ENCODE results near the gene FXYD6.

FXYD6 gene

DNA sequence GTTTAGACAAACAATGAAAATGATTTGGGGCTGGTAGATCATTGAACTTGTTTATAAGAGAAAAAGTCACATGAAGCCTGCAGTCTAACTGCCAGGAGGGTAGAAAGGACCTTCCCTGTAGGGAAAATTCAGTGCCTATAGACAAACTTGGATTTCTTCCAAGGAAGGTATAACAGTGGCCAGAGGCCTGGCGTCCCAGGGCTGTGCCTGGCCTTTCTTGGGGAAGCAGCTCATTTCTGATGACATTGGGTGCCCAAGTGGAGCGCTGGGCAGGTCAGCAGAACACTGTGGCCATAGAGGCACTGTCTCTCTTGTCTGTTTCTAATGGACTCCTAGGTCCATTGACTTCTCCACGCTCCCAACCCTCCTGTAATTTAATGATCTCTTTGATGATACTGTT, 6.6 kb upstream of the FXYD6 start:
- DNase-seq, result no peak

- no peak for DNase-seq
These were observed 6.0 kb upstream of the FXYD6 start for GRCh38 chr11:117882311-117882905.

- no peak for DNase-seq
These were observed 4.8 kb upstream of the FXYD6 start for GRCh38 chr11:117881217-117881616.

- no peak for DNase-seq
These were observed 3.3 kb upstream of the FXYD6 start for GRCh38 chr11:117879516-117880480.

- DNase-seq, result no peak
These were observed 2.5 kb upstream of the FXYD6 start for GRCh38 chr11:117878939-117879475.

DNA sequence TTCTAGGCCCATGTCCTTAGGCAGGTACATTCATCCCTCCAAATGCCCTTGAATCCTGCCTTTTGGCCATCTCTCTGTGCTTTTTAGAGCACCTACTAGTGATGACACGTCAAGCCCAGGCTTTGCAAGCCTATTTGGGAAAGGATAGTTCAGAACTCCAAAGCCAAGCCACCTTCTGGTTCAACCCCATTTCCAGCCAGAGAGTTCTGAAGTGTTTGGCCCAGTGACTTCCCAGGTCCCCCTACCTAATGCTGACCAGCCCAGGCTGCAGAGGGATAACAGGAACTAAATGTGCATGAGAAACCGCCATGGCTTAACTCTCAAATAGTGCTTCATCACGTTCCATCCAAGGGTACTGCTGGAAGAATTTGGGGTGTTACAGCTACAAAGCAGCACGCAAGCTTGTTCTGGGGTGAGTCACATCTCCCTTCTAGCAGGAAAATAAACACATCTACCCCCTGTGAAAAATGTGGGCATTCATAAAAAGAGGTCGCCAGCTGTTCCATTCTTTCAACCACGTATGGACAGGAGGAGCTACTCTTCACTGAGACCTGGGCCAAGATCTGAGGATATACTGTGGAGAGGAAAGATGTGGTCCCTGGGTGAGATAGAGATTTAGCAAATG, 2.0 kb upstream of the FXYD6 start:
- DNase-seq, result no peak

DNA sequence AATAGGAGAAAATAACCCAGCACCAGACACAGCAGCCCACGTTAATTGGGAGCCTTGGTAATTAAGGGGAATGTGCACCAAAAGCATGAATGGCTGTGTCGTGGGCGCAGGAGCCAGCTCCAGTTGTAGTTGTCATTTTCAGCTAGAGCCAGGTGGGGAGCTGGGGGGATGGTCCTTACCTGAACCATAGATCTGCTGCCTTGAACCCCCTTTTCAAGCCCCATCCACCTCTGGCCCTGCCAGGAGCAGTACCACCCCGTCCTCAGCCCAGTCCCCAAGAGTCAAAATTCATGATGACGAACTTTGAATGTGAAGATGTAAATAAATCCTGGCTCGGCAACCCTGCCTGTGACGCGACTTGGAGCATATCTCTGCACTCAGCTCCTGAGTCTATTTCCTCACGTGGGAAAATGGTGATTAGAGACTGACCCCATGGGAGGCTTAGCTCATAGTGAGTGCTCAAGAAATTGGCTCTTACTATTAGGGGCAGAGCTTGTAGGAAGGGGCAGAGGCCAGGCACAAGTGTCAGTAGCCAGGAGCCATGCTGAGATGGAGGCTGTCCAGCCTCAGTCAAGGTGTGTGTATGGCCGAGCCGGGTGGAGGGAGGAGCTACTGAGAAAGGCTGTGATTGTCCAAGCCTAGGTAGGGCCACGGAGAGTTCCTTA, 794 bp upstream of the FXYD6 start:
- DNase-seq, result no peak

GRCh38 chr11:117876059-117876340, 458 bp downstream of the FXYD6 start:
- DNase-seq, result no peak

GRCh38 chr11:117875382-117876058, 938 bp downstream of the FXYD6 start:
- no peak for DNase-seq

DNA sequence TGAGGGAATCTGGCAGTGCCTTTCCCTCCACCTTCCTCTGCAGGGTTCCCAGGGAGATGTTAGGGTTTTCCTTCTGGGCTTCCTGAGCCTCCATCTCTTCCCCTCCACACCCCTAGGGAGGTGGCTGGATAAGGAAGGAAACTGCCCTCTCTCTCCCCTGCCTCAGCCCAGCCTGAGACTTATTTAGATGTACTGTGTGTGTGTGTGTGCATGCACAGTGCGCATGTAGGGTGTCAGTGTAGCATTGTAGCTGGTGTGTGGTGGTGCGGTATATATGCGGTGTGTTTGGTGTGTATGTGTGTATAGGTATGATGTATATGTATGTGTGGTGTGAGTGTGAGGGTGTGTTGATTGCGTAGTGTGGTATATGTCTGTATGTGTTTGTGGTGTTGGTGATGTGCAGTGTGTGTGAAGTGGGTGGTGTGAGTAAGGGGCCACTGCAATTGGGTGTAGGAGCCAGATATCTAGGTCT, 1.5 kb downstream of the FXYD6 start:
- DNase-seq, result no peak

GRCh38 chr11:117874253-117874909, 2.1 kb downstream of the FXYD6 start:
- no peak for DNase-seq

DNA sequence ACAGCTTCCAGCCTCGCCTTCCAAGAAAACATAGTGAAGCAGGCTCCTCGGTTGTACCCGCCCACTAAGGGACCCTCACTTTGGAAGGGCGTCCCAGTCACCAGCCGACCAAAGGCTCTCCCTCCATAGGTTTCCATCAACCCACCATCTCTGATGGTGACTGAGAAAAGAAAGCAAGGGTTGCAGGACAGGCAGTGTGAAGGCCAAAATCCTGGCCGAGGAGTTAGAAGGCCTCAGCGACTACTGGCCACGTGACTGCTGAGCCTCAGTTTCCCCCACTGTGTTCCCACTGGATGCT, 2.7 kb downstream of the FXYD6 start:
- no peak for DNase-seq

- DNase-seq, result no peak
These were observed 3.3 kb downstream of the FXYD6 start for GRCh38 chr11:117872975-117873827.

- no peak for DNase-seq
These were observed 4.0 kb downstream of the FXYD6 start for GRCh38 chr11:117872420-117872961.

GRCh38 chr11:117871784-117872183, 4.7 kb downstream of the FXYD6 start:
- DNase-seq, result no peak

DNA sequence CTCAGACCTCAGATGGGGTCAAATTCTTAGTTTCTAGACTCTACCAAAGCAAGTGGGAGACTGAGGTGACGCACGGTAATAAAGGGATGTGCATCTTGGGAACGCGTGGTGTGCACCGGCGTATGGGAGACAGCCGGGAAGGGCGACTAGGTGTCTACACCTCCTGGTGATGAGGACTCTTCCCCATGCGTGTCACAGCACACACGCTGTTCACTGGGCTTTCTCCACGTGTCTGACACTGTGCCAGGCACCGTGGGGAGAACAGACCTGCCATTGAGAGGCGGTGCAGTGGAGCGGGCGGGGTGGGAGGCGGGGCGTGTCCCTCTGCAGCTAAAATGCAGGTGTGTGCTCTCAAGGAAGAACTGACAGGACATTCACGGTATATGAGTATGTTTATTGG, 5.3 kb downstream of the FXYD6 start:
- DNase-seq, result no peak

DNA sequence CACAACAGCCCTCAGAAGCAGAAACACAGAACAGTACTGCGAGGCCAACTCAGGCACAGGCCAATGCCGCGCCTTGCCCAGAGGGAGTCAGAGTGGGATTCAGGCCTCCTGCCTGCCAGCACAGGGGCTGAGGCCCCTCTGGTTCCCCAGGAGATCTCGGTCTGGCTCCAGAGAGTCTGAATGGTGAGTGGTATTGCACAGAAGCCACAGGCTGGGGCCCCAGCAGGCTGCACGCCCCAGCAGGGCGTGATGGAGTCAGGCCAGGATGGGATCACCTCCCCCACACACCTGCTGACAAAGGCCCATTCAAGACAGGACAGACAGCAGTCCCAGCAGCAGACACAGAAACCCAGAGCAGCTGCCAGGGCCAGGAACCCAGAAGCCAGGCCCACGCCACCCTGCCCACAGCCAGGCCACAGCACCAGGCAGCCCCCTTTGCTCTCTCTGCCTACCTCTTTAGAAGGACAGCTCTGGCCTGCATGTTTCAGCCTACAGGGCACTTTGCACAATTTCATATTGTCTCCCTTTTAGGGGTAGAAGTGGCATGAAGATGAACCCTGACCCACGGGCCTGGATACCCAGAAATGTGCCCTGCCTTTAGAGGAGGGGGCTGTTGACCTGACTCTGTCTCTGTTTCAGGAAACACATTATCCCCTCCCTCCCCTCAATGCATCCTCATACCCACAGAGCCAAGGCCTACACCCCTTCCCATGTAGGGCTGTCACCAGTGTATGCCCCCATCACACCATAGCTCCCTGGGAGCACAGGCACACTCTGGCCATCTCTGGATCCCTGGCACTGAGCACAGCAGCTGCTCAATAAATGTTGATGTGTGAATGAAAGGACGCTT, 6.1 kb downstream of the FXYD6 start:
- no peak for DNase-seq

GRCh38 chr11:117869604-117870003, 6.9 kb downstream of the FXYD6 start:
- no peak for DNase-seq

- DNase-seq, result no peak
These were observed 7.5 kb downstream of the FXYD6 start for GRCh38 chr11:117868815-117869561.
